Activated CD4-positive, CD25-positive, alpha-beta regulatory T cell (primary cell): ENCODE results near the gene PRICKLE2.

Experiments used
- DNase-seq, 4 experiments: peaks; one replicate each; lab custom pipeline; 2025; lab: John Stamatoyannopoulos, UW

Gene PRICKLE2

GRCh38 chr3:64046592-64046991 is 178.7 kb downstream of the PRICKLE2 start:
- DNase-seq, result no peak

- DNase-seq, result no peak
Observed at GRCh38 chr3:64042952-64043351, 182.3 kb downstream of the PRICKLE2 start.
